HG03460 (cell line): ENCODE results near the gene FAM181B.

Source experiments
- ATAC-seq: cut with Tn5 transposase; IDR thresholded peaks from one replicate; pipeline ENCODE4 v1.9.1; 2021; ENCODE audit not compliant: unreplicated experiment

FAM181B gene, protein sequence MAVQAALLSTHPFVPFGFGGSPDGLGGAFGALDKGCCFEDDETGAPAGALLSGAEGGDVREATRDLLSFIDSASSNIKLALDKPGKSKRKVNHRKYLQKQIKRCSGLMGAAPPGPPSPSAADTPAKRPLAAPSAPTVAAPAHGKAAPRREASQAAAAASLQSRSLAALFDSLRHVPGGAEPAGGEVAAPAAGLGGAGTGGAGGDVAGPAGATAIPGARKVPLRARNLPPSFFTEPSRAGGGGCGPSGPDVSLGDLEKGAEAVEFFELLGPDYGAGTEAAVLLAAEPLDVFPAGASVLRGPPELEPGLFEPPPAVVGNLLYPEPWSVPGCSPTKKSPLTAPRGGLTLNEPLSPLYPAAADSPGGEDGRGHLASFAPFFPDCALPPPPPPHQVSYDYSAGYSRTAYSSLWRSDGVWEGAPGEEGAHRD

DNA sequence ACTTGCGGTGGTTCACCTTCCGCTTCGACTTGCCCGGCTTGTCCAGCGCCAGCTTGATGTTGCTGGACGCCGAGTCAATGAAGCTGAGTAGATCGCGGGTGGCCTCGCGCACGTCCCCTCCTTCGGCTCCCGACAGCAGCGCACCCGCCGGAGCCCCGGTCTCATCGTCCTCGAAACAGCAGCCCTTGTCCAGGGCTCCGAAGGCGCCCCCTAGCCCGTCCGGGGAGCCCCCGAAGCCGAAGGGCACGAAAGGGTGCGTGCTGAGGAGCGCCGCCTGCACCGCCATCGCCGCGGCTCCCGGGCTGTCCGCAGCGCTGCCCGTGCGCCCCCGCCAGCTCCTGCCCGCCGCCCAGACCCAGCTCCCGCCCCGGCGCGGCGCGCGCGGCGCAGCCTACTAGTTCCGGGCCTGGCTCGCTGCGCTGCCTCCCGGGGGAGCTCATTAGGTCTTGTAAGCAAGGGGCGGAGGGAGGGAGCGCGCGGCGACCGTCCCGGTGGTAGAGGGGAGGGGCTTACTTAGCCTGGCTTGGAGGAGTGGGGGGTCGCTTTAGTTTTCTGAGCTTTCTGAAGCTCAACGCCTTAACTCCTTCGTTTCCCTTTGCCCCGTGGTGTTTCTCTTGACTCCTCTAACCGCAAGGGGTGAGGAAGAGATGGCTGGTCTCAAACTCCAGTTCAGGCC is at the start of gene FAM181B:
Gene FAM181B, minus strand, starts transcription at position 421 of the 676 bp plus-strand sequence. Its CDS starts 135 bp downstream, at position 286.
- no peak for ATAC-seq

DNA sequence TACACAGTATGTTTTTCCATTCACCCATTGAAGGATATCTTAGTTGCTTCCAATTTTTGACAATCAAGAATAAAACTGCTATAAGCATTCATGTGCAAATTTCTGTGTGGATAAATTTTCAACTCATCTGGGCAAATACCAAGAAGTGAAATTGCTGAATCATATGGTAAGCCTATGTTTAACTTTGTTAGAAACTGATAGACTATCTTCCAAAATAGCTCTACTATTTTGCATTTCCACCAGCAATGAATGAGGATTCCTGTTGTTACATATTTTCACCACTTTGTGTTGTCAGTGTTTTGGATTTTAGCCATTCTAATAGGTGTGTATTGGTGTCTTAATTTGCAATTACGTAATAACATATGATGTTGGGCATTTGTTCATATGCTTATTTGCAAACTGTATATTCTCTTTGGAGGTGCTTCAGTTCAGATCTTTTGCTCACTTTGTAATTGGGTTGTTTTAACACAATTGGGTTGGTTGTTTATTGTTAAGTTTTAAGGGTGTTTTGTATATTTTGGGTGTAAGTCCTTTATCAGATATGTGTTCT is 49.2 kb upstream of the FAM181B start:
- no peak for ATAC-seq

DNA sequence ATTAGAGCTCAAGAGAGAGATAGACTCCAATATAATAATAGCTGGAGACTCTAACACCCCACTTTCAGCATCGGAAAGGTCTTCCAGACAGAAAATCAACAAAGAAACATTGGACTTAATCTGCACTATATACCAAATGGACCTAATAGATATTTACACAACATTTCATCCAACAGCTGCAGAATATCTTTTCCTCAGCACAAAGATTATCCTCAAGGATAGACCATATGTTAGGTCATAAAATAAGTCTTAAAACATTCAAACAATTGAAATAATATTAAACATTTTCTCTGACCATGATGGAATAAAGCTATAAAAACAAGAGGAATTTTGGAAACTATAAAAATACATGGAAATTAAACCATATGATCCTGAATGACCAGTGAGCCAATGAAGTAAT is 45.1 kb upstream of the FAM181B start:
- no peak for ATAC-seq

DNA sequence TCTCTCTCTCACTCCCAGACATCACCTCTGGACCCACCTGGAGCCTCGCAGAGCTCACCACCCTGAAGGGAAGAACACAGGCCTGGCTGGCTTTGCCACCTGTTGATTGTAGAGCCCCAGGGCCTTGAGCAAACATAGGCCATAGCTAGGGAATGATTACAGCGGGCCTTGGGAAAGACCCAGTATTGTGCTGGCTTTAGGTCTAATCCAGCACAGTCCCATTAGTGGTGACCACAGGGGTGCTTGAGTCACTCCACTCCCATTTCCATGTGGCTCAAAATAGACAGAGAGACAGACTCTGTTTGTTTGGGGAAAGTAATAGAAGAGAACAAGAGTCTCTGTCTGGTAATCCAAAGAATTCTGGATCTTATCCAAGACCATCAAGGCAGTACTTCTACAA is 42.7 kb upstream of the FAM181B start:
- no peak for ATAC-seq

DNA sequence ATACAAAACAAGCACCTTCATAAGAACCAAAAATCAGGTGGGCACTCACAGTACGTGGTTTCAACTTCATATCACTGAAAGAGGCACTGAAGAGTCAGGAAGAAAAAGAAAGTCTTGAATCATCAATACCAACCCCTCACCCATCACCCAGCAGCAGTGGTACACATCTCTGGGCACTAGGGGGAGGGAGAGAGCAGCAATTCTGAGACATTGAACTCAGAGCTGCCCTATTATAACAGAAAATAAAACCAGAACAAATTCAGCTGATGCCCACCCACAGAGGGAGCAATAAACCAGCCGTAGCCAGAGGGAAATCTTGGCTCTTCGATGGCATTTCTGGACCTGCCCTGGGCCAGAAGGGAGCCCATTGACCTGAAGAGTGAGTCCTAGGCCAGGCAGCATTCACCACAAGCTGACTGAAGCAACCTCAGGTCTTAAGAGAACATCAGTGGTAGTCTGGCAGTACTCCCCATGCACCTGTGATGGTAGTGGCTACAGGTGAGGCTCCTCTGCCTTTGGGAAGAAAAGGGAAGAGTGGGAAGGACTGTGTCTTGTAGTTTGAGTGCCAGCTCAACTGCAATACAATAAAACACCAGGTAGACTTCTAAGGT is 42.2 kb upstream of the FAM181B start:
- ATAC-seq: peak; percentile 95

DNA sequence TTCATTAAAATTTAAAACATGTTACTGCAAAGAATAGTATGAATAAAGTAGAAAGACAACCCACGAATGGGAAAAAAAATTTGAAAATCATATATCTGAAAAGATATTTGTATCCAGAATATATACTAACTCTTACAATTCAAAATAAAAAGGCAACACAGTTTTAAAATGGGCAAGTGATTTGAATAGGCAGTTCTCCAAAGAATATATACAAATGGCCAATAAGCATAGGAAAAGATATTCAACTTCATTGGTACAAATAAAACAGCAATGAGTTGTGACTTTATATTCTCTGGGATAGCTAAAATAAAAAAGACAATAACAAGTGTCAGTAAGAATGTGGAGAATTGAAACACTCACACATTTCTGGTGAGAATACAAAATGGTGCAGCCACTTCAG is 41.6 kb upstream of the FAM181B start:
- ATAC-seq: no peak

DNA sequence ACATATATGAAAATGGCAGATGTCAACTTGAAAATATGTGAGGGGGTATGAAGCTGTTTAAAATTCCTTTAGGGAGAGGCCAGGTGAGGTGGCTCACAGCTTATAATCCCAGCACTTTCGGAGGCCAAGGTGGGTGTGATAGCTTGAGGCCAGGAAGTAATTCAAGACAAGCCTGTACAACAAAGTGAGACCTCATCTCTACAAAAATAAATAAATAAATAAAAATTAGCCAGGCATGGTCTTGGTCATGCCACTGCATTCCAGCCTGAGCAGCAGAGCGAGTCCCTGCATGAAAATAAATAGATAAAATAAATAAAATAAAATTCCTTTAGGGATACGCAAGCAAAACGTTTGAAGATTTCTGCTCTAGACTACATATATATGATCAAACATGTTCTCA is 38.1 kb upstream of the FAM181B start:
- ATAC-seq: no peak

DNA sequence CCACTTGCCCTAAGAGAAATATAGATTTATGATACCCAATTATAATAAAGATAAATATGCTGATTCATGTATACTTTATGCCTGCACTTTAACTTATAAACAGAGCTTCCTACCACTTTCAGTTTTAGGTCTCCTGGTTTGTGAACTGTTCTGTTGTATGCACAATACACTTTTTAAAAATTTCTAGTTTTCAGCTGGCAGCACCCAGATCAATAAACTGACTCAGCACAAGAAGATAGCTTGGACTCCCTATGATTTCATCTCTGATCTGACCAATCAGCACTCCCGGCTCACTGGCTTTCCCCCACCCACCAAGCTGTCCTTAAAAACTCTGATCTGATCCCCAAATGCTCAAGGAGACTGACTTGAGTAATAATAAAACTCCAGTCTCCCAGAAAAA is 33.5 kb upstream of the FAM181B start:
- no peak for ATAC-seq

DNA sequence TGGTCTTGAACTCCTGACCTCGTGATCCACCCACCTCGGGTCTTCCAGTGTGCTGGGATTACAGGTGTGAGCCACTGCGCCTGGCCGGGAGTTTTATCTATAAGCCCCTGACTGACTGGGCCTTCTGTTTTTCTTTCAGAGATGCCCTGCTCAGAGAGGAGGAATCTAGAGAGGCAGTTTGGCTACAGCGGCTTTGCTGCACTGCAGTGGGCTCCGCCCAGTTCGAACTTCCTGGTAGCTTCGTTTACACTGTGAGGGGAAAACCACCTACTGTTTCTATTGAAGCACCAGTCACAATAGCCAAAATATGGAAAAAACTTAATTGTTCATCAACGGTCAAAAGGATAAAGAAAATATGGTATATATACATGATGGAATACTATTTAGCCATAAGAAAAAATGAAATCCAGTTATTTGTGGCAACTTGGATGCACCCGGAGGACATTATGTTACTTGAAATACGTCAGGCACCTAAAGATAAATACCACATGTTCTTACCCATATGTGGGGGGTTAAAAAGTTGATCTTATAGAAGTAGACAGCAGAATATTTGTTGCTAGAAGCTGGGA is 31.9 kb upstream of the FAM181B start:
- ATAC-seq: no peak

DNA sequence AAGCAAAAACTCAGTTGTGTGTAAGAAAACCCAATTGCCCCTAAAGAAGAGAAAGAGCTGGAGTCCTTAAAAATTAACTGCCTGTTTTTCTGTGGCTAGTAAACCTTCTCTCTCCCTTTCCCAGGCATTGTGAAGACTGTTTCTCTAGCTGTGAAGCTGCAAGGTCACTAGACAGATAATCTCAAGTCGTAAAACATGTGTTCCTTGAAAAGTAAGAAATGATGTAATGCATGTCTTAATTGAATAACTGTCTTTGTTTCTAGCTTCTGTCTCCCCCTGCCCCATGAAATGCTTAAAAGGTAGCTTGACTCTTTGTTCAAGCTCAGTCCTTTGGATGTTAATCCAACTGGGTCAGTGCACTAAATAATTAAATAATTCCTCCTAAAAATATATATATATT is 29.5 kb upstream of the FAM181B start:
- ATAC-seq: no peak

DNA sequence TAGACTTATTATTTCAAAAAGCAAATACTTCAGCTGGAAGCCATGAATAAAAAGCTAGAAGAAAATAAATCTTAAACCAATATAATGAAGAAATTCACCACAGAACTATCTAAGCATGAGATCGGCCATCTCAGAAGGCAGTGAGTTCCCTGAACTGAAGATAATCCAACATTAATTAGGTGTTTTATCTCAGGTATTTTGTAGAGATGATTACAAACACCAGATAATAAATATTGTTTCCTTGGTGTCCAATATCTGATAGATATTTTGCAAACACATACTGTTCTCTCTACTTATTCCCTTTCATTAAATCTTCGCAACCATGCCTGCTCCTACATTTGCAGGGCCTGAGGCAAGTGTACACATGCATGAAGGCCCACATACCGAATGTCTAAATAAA is 26.0 kb upstream of the FAM181B start:
- no peak for ATAC-seq

DNA sequence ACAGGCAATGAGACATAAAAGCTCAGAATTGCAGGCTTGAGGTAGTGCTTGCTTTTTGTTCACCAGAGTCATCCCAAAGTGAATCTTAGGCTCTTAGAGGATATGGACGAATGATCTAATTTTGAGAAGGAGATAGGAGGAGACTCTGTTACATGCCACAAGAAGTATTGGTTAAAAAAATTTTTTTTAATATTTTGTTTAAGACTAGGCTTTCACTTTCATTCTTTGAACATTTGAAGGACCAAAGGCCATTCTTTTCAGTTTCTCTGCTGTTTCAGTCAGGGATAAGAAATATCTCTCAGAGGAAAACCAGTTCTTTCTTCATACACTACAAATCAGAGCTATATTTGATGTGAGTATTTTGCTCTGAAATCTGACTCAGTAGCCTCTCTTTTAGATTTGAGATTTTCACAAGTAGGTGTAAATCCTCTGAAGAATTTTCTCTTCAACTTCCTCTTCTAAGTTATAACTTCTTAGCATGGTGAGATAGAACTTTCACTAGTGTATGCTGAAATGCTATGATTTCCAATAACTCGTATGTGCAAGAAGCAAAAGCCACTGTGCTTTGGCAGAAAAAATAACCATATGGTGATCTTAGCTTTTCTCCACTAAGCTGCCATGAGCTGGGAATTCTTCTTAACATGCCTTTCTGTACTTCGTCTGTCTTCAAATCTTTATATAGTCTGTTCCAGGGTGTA is 24.1 kb upstream of the FAM181B start:
- no peak for ATAC-seq

DNA sequence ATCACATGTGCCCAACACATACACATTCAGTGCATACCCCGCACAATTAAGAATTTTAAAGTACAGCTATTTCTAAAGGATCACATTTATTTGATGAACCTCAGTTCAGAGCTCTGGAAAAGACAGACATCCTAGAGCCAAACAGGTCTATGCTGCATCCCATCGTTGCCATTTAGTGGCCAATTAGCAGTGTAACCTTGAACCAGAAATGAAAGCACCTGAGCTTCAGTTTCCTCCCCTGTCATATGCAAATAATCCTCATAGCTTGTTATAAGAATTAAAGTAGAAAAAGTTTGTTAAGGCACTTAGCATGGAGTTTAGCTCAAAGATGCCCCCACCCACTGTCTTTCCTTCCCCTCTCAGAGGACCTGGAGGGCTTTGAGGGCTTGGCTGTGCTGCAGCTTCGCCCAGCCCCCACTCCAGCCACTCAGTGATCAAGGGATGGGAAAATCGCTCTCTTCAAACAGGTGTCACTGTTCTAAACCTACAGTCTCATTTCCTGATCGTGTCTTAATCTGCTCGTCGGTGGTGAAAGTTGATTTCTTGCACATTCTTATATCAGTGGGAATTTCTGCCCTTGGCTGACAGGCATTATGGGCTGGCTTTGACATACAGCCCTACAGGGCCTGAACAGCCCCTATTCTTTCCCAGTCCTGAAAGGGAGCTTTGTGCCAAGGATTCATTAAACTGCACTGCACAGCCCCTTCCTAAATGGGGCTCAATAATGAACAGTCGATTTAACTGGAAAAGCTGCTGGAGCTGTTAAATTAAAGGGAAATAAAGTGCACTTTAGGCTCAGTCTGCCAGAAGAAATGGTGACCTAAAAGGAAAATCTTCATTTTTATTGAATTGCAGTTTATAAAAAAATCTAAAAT is 23.3 kb upstream of the FAM181B start:
- ATAC-seq: no peak

DNA sequence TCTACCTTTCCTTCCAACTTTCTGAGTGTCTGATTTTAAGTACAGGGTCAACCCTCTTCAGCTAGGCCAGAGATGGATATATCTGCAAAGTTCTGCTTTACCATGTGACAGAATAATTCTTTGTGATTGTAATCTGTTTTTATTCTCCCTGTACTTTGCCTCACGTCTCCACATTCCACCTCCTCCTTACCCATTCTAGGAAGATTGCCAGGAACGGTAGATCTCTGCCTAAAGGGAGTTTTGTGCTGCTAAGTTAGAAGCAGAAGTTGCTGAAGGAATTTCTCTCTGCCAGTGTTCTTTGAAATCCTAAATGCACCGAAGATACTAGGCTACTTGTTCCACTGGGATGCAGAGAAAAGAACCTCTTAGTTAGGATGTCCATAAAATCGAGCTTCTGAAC is 20.7 kb upstream of the FAM181B start:
- ATAC-seq: no peak

DNA sequence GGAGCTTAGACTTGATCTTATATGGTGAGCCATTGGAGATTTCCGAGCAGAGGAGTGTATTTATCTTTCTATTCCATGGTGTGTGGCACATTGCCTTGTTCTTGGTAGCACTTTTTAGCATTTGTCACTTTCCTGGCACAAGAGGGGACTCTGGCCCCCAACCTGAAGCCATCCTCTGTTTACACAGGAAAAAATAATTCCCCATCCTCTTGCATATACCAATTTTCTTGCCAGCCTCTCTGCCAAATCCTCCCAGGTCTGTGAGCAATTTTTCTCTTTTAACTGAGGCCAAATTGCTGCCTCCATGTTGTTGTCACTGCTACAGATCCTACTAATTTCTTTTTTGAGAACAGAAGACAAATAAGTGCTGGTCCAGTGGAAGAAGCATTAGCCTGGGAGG is 20.3 kb upstream of the FAM181B start:
- ATAC-seq: no peak

DNA sequence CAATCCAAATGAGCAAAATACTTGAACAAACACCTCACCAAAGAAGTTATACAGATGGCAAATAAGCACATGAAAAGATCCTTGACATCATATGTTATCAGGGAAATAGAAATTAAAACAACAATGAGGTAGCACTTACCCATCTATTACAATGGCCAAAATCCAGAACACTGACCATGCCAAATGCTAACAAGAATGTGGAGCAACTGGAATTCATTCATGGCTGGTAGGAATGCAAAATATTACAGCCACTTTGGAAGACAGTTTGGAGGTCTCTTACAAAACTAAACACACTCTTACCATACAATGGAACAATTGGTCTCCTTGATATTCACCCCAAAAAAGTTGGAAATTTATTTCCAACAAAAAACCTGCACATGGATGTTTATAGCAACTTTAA is 19.1 kb upstream of the FAM181B start:
- ATAC-seq: no peak

DNA sequence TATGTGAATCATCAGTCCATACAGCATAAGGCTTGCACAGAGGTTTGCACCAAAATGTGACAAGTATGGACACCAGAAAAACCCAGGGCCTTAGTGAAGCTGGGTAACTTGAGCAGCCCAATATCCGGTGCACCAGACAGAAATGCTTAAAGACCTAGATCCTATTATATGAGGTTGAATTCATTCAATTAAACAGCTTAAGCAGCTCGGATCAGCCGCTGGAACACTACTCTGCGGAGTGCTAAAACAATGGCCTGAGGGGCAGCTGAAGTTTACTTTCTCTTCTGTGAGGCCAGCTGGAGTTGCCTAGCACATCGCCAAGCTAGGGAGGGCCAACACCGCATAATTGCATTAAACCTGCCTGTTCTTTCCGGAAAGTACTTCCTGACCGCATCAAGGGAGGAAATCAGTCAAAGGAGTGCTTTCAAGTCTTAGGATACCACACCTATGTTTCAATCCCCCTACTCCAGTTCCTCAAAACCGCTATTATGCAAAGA is 17.0 kb upstream of the FAM181B start:
- ATAC-seq: no peak

DNA sequence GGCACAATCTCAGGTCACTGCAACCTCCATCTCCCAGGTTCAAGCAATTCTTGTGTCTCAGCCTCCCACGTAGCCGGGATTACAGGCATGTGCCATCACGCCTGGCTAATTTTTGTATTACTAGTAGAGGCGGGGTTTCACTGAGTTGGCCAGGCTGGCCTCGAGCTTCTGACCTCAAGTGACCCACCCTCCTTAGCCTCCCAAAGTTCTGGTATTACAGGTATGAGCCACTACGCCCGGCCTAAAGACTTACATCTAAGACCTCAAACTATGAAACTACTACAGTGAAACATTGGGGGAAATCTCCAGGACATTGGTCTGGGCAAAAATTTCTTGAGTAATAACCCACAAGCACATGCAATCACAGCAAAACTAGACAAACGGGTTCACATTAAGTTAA is 13.8 kb upstream of the FAM181B start:
- ATAC-seq: no peak

DNA sequence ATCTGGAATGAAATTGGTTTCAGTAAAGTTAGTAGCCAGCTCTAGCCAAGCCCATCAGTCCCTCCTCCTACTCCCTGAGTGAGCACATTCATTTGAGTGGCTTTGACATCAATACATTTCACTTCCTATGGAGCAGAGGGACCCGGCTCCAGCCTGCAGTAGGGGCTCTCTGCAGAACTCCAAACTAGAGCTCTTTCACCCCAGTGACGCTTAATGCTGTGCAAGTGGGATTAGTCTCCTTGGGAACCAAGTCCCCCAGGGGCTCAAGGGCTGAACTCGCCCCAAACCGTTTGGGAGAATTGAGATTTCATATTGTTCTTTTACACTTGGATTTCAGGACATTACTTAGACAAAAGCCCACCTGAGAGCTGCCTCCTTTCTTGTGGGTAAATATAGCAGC is 4.4 kb upstream of the FAM181B start:
- no peak for ATAC-seq

DNA sequence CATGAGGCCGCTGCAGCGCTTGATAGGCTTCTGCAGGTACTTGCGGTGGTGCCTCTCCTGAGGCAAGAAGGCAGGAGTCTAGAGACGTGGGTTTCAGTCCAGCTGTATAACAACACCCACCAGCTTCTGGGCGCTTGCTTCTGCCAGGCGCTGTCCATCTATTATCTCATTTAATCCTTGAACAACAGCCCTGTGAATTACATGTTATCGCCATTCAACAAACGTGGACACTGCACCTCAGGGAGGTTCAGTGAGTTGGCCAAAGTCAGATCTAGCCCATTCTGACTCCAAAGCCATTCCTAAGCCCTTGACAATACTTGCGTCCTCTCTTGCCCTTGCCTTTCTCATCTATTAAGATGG is 436 bp upstream of the FAM181B start:
- ATAC-seq: no peak
